GM18511 (cell line): ENCODE measurements around the gene XRCC3.

ENCODE experiments used
- ATAC-seq: cut with Tn5 transposase; IDR thresholded peaks from one replicate; pipeline ENCODE4 v1.9.1; 2021; ENCODE audit warnings: mild to moderate bottlenecking, moderate library complexity; ENCODE audit not compliant: unreplicated experiment

Gene XRCC3

GRCh38 chr14:103738701-103739451 is 23.6 kb upstream of the XRCC3 start:
- no peak for ATAC-seq

GRCh38 chr14:103738166-103738565 is 22.9 kb upstream of the XRCC3 start:
- no peak for ATAC-seq

- no peak for ATAC-seq
Observed at GRCh38 chr14:103737432-103738045, 22.3 kb upstream of the XRCC3 start.

GRCh38 chr14:103736546-103737431 is 21.5 kb upstream of the XRCC3 start:
- no peak for ATAC-seq

- ATAC-seq, result no peak
Observed at GRCh38 chr14:103735815-103736545, 20.7 kb upstream of the XRCC3 start.

- no peak for ATAC-seq
Observed at GRCh38 chr14:103735439-103735814, 20.2 kb upstream of the XRCC3 start.

- no peak for ATAC-seq
Observed at GRCh38 chr14:103735022-103735421, 19.8 kb upstream of the XRCC3 start.

- ATAC-seq, result no peak
Observed at GRCh38 chr14:103734081-103734888, 19.0 kb upstream of the XRCC3 start.

- ATAC-seq, result no peak
Observed at GRCh38 chr14:103733651-103734050, 18.4 kb upstream of the XRCC3 start.

GRCh38 chr14:103732868-103733620 is 17.8 kb upstream of the XRCC3 start:
- ATAC-seq, result no peak

GRCh38 chr14:103731916-103732867 is 16.9 kb upstream of the XRCC3 start:
- ATAC-seq, result no peak

GRCh38 chr14:103731481-103731880 is 16.2 kb upstream of the XRCC3 start:
- ATAC-seq, result no peak

GRCh38 chr14:103730490-103731035 is 15.3 kb upstream of the XRCC3 start:
- ATAC-seq, result no peak

GRCh38 chr14:103729496-103730448 is 14.5 kb upstream of the XRCC3 start:
- ATAC-seq, result no peak

GRCh38 chr14:103728721-103729120 is 13.5 kb upstream of the XRCC3 start:
- ATAC-seq, result no peak

- ATAC-seq, result no peak
Observed at GRCh38 chr14:103728141-103728540, 12.9 kb upstream of the XRCC3 start.
